ENCODE data around the gene ZMAT2.

- TF ChIP-seq EP300 (IDR thresholded peaks at IDR 0.05): no peak
- TF ChIP-seq CEBPB (IDR thresholded peaks at IDR 0.05): no peak
- TF ChIP-seq ZNF302 (CRISPR knock-in tag; IDR thresholded peaks at IDR 0.05): no peak
- TF ChIP-seq NR3C1 (IDR thresholded peaks at IDR 0.05): no peak
- no peak for TF ChIP-seq SREBF2 (IDR thresholded peaks at IDR 0.05)
These were observed 6.0 kb upstream of the ZMAT2 start for GRCh38 chr5:140694276-140694675.

All from A549 (cell line).